GM23338 (cell line): ENCODE measurements around the gene RPS2. TPM values are rescaled to one million over a fixed set of nuclear protein-coding genes. Genes with fewer than 3 reads are reported as not detected.

Source experiments
- ATAC-seq: fragments of 200-7000 bp; cut with Tn5 transposase; 3 replicates; pipeline ENCODE4 v1.9.1; 2020
- DNase-seq: peaks from one replicate; pipeline ENCODE4 v3.0.0-alpha.2; 2015; ENCODE audit warnings: low spot score
- H2AFZ ChIP-seq: fragments of 200-600 bp; sonication (generic); 2 replicates; pipeline ENCODE4 v1.8.0; 2016; ENCODE audit warnings: antibody characterized with exemption, mild to moderate bottlenecking, moderate library complexity
- H3F3A ChIP-seq: fragments of 200-600 bp; sonication (generic); replicated peaks from 2 replicates; pipeline ENCODE4 v1.8.0; 2017; ENCODE audit warnings: antibody characterized with exemption, mixed run types, low read depth
- H3K27ac ChIP-seq: fragments of 200-600 bp; sonication (generic); 2 replicates; pipeline ENCODE4 v1.6.1; 2016; ENCODE audit warnings: low read depth
- H3K27me3 ChIP-seq: fragments of 200-600 bp; sonication (generic); 2 replicates; pipeline ENCODE4 v1.8.0; 2016; ENCODE audit warnings: mild to moderate bottlenecking, mixed run types, moderate library complexity; ENCODE audit not compliant: insufficient read depth
- H3K36me3 ChIP-seq: fragments of 200-600 bp; sonication (generic); 2 replicates; pipeline ENCODE4 v1.8.0; 2016; ENCODE audit warnings: mild to moderate bottlenecking; ENCODE audit not compliant: insufficient read depth
- H3K4me1 ChIP-seq: fragments of 200-600 bp; sonication (generic); 2 replicates; pipeline ENCODE4 v1.8.0; 2016; ENCODE audit warnings: mild to moderate bottlenecking, moderate library complexity; ENCODE audit not compliant: insufficient read depth
- H3K4me2 ChIP-seq: fragments of 200-600 bp; sonication (generic); 2 replicates; pipeline ENCODE4 v1.7.1; 2017; ENCODE audit warnings: mixed run types
- H3K4me3 ChIP-seq: fragments of 200-600 bp; sonication (generic); 2 replicates; pipeline ENCODE4 v1.6.1; 2016; ENCODE audit warnings: mixed run types
- H3K79me2 ChIP-seq: fragments of 200-600 bp; sonication (generic); replicated peaks from 2 replicates; pipeline ENCODE4 v1.8.0; 2017; ENCODE audit warnings: mild to moderate bottlenecking; ENCODE audit not compliant: insufficient read depth
- H3K9me2 ChIP-seq: fragments of 200-600 bp; sonication (generic); 2 replicates; pipeline ENCODE4 v1.8.0; 2017; ENCODE audit not compliant: insufficient read depth
- H4K20me1 ChIP-seq: fragments of 200-600 bp; sonication (generic); replicated peaks from 2 replicates; pipeline ENCODE4 v1.8.0; 2017; ENCODE audit warnings: mild to moderate bottlenecking; ENCODE audit not compliant: insufficient read depth
- H3K27ac Mint-ChIP-seq: 2 replicates; pipeline ENCODE4 v1.8.0; 2020; ENCODE audit warnings: inconsistent platforms, mild to moderate bottlenecking, moderate library complexity, mixed read lengths
- H3K27me3 Mint-ChIP-seq: 3 replicates; pipeline ENCODE4 v1.8.0; 2022; ENCODE audit warnings: low read depth, mild to moderate bottlenecking, moderate library complexity, mixed read lengths, inconsistent platforms; ENCODE audit not compliant: insufficient read depth, poor library complexity
- H3K36me3 Mint-ChIP-seq: 3 replicates; pipeline ENCODE4 v1.8.0; 2021; ENCODE audit warnings: low read depth, mild to moderate bottlenecking, inconsistent platforms, moderate library complexity, mixed read lengths
- H3K4me1 Mint-ChIP-seq: 3 replicates; pipeline ENCODE4 v1.8.0; 2020; ENCODE audit warnings: mild to moderate bottlenecking, inconsistent platforms, mixed read lengths
- H3K4me3 Mint-ChIP-seq: 3 replicates; pipeline ENCODE4 v1.8.0; 2021; ENCODE audit warnings: moderate library complexity, mild to moderate bottlenecking, inconsistent platforms, mixed read lengths
- H3K9me3 Mint-ChIP-seq: 3 replicates; pipeline ENCODE4 v1.8.0; 2020; ENCODE audit warnings: moderate library complexity, mild to moderate bottlenecking, inconsistent platforms, mixed read lengths
- EZH2 ChIP-seq: fragments of 200-600 bp; sonication (generic); IDR thresholded peaks from one replicate; pipeline ENCODE4 v1.8.0; 2017; ENCODE audit warnings: antibody characterized with exemption, mild to moderate bottlenecking, low read depth; ENCODE audit not compliant: unreplicated experiment
- EZH2phosphoT487 ChIP-seq: fragments of 200-600 bp; sonication (generic); IDR thresholded peaks from one replicate; pipeline ENCODE4 v1.8.1; 2018; ENCODE audit warnings: antibody characterized with exemption; ENCODE audit not compliant: unreplicated experiment
- NANOG ChIP-seq: IDR thresholded peaks from 2 replicates; pipeline ENCODE4 v1.6.1; 2016; ENCODE audit warnings: antibody characterized with exemption, borderline replicate concordance
- STAT1 ChIP-seq: IDR thresholded peaks from one replicate; pipeline ENCODE4 v1.6.1; 2016; ENCODE audit warnings: antibody characterized with exemption; ENCODE audit not compliant: unreplicated experiment
- ZNF331 ChIP-seq: fragments of 250-450 bp; sonication (Bioruptor Pico); IDR thresholded peaks from 2 replicates; pipeline ENCODE4 v1.5.0; 2020; ENCODE audit warnings: low read depth, mild to moderate bottlenecking, moderate library complexity
- polyA plus RNA-seq: library from polyadenylated mRNA; unstranded; fragments of >200 nt; fragmentation: Nextera tagmentation; extraction: Ambion mirVana; gene quantifications from 2 replicates; pipeline ENCODE4 v1.2.1, GENCODE V29; 2016
- total RNA-seq: library from RNA; depleted of rRNA; stranded (reverse); fragments of >200 nt; shearing (Covaris generic); gene quantifications from 2 replicates; pipeline ENCODE4 v1.2.3, GENCODE V29; 2014
- TF ChIP-seq, protein P1 (sequence below): fragments of 250-450 bp; sonication (Bioruptor Pico); IDR thresholded peaks from 2 replicates; pipeline ENCODE4 v1.5.0; 2020; ENCODE audit warnings: mild to moderate bottlenecking, moderate library complexity

RPS2 gene
- total and polyA plus RNA-seq, 2 experiments from 2014 or later: 3,786 to 3,992 TPM

DNA sequence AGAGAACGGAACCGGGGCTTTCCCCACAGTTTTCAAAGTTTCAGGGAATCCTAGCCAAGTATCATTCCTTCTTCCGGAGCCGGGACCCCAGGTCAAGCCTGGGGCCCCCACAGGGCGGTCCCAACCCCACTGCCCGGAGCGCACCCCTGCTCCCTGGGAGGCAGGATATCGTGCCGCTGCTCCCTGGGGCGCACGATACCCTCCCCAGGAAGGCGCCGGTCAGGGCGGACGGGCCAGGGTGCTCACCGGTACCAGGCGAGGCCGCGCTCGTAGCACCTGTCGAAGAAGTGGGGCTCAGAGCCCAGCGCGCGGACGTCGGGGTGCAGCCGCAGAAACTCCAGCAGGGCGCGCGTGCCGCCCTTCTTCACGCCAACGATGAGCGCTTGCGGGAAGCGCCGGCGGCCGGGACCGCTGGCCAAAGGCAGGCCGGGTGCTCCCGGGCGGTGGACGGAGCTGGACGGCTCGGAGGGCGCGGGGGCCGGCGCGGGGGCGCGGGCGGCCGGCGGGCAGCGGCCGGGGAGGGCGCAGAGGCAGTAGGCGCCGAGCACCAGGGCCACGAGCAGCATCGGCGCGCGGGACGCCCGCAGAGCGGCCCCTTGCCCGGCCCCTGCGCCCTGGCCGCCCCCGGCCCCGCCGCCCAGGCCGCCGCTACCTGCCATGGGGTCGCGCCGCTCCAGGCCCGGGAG is 46.8 kb downstream of the RPS2 start:
- peaks cover 31% of the 10 kb centered on the region for H3K4me1 Mint-ChIP-seq
- H3K4me3 ChIP-seq: peak overlapping the region; percentile 54
- TF ChIP-seq EZH2phosphoT487: peak; percentile 85
- TF ChIP-seq, protein P1, sequence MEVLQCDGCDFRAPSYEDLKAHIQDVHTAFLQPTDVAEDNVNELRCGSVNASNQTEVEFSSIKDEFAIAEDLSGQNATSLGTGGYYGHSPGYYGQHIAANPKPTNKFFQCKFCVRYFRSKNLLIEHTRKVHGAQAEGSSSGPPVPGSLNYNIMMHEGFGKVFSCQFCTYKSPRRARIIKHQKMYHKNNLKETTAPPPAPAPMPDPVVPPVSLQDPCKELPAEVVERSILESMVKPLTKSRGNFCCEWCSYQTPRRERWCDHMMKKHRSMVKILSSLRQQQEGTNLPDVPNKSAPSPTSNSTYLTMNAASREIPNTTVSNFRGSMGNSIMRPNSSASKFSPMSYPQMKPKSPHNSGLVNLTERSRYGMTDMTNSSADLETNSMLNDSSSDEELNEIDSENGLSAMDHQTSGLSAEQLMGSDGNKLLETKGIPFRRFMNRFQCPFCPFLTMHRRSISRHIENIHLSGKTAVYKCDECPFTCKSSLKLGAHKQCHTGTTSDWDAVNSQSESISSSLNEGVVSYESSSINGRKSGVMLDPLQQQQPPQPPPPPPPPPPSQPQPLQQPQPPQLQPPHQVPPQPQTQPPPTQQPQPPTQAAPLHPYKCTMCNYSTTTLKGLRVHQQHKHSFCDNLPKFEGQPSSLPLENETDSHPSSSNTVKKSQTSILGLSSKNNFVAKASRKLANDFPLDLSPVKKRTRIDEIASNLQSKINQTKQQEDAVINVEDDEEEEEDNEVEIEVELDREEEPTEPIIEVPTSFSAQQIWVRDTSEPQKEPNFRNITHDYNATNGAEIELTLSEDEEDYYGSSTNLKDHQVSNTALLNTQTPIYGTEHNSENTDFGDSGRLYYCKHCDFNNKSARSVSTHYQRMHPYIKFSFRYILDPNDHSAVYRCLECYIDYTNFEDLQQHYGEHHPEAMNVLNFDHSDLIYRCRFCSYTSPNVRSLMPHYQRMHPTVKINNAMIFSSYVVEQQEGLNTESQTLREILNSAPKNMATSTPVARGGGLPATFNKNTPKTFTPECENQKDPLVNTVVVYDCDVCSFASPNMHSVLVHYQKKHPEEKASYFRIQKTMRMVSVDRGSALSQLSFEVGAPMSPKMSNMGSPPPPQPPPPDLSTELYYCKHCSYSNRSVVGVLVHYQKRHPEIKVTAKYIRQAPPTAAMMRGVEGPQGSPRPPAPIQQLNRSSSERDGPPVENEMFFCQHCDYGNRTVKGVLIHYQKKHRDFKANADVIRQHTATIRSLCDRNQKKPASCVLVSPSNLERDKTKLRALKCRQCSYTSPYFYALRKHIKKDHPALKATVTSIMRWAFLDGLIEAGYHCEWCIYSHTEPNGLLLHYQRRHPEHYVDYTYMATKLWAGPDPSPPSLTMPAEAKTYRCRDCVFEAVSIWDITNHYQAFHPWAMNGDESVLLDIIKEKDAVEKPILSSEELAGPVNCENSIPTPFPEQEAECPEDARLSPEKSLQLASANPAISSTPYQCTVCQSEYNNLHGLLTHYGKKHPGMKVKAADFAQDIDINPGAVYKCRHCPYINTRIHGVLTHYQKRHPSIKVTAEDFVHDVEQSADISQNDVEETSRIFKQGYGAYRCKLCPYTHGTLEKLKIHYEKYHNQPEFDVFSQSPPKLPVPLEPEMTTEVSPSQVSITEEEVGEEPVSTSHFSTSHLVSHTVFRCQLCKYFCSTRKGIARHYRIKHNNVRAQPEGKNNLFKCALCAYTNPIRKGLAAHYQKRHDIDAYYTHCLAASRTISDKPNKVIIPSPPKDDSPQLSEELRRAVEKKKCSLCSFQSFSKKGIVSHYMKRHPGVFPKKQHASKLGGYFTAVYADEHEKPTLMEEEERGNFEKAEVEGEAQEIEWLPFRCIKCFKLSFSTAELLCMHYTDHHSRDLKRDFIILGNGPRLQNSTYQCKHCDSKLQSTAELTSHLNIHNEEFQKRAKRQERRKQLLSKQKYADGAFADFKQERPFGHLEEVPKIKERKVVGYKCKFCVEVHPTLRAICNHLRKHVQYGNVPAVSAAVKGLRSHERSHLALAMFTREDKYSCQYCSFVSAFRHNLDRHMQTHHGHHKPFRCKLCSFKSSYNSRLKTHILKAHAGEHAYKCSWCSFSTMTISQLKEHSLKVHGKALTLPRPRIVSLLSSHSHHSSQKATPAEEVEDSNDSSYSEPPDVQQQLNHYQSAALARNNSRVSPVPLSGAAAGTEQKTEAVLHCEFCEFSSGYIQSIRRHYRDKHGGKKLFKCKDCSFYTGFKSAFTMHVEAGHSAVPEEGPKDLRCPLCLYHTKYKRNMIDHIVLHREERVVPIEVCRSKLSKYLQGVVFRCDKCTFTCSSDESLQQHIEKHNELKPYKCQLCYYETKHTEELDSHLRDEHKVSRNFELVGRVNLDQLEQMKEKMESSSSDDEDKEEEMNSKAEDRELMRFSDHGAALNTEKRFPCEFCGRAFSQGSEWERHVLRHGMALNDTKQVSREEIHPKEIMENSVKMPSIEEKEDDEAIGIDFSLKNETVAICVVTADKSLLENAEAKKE (CRISPR knock-in tag): no peak
- TF ChIP-seq NANOG: no peak
- no peak for TF ChIP-seq ZNF331 (CRISPR knock-in tag)
- TF ChIP-seq STAT1: no peak
- peak; percentile 71 for TF ChIP-seq EZH2
- no peak overlapping the region for H3K27ac Mint-ChIP-seq
- no peaks in the 10 kb centered on the region for H4K20me1 ChIP-seq
- peaks cover 76% of the 10 kb centered on the region for H3K27me3 Mint-ChIP-seq
- H3K36me3 ChIP-seq: no peaks in the 10 kb centered on the region
- peaks cover 72% of the 10 kb centered on the region for H3K27me3 ChIP-seq
- 0 out of 2 replicates have a peak, but pooled peaks cover 6% of the 10 kb centered on the region for H3F3A ChIP-seq
- peaks cover 27% of the 10 kb centered on the region for H3K4me1 ChIP-seq
- no peaks in the 10 kb centered on the region for H3K9me3 Mint-ChIP-seq
- H3K36me3 Mint-ChIP-seq: no peaks in the 10 kb centered on the region; the same call in 2 of the 3 replicates
- H3K27ac ChIP-seq: no peak overlapping the region
- H3K4me2 ChIP-seq: peak overlapping the region; percentile 82
- H3K79me2 ChIP-seq: no peaks in the 10 kb centered on the region
- DNase-seq: peak; percentile 35
- peak overlapping the region; percentile 66 for H3K4me3 Mint-ChIP-seq
- no peak overlapping the region; the same call in 1 of the 2 replicates for H2AFZ ChIP-seq
- ATAC-seq: no peak
- H3K9me2 ChIP-seq: no peaks in the 10 kb centered on the region
